KMS-11 (cell line): Measurements from ENCODE around the gene RALGPS1.

ENCODE experiments used
- H2AFZ ChIP-seq: fragments of 200-600 bp; sonication (generic); 2 replicates; pipeline ENCODE4 v1.6.1; 2016; ENCODE audit warnings: antibody characterized with exemption, mixed run types, low read depth
- H3K27ac ChIP-seq: fragments of 200-600 bp; sonication (generic); 2 replicates; pipeline ENCODE4 v1.6.1; 2016; ENCODE audit warnings: mild to moderate bottlenecking, mixed run types
- H3K27me3 ChIP-seq: fragments of 200-600 bp; sonication (generic); 2 replicates; pipeline ENCODE4 v1.6.1; 2017; ENCODE audit warnings: mild to moderate bottlenecking, low read depth, mixed run types, moderate library complexity; ENCODE audit not compliant: insufficient read depth
- H3K36me3 ChIP-seq: fragments of 200-600 bp; sonication (generic); 2 replicates; pipeline ENCODE4 v1.6.1; 2017; ENCODE audit warnings: mild to moderate bottlenecking, mixed run types; ENCODE audit not compliant: insufficient read depth
- H3K4me1 ChIP-seq: fragments of 200-600 bp; sonication (generic); 2 replicates; pipeline ENCODE4 v1.6.1; 2016; ENCODE audit warnings: mild to moderate bottlenecking, low read depth, mixed run types; ENCODE audit not compliant: poor library complexity, severe bottlenecking
- H3K4me2 ChIP-seq: fragments of 200-600 bp; sonication (generic); 2 replicates; pipeline ENCODE4 v1.7.0; 2016; ENCODE audit warnings: mild to moderate bottlenecking, mixed run types
- H3K4me3 ChIP-seq: fragments of 200-600 bp; sonication (generic); IDR thresholded peaks from 2 replicates; pipeline ENCODE4 v1.6.1; 2017; ENCODE audit warnings: low read depth, low read length, mixed read lengths; ENCODE audit not compliant: insufficient read depth
- H3K79me2 ChIP-seq: fragments of 200-600 bp; sonication (generic); 2 replicates; pipeline ENCODE4 v1.6.1; 2016; ENCODE audit warnings: low read depth, mixed run types; ENCODE audit not compliant: insufficient read depth
- H3K9ac ChIP-seq: fragments of 200-600 bp; sonication (generic); 2 replicates; pipeline ENCODE4 v1.6.1; 2016; ENCODE audit warnings: mild to moderate bottlenecking, mixed run types
- H4K20me1 ChIP-seq: fragments of 200-600 bp; sonication (generic); 2 replicates; pipeline ENCODE4 v1.6.1; 2016; ENCODE audit warnings: mild to moderate bottlenecking, mixed run types; ENCODE audit not compliant: insufficient read depth
- TF ChIP-seq, protein P1 (sequence below): fragments of 200-600 bp; sonication (generic); conservative IDR thresholded peaks from 2 replicates; pipeline ENCODE4 v1.6.1; 2017; ENCODE audit warnings: low read depth, mild to moderate bottlenecking, antibody characterized with exemption, low read length, moderate library complexity, mixed read lengths

RALGPS1 gene

DNA sequence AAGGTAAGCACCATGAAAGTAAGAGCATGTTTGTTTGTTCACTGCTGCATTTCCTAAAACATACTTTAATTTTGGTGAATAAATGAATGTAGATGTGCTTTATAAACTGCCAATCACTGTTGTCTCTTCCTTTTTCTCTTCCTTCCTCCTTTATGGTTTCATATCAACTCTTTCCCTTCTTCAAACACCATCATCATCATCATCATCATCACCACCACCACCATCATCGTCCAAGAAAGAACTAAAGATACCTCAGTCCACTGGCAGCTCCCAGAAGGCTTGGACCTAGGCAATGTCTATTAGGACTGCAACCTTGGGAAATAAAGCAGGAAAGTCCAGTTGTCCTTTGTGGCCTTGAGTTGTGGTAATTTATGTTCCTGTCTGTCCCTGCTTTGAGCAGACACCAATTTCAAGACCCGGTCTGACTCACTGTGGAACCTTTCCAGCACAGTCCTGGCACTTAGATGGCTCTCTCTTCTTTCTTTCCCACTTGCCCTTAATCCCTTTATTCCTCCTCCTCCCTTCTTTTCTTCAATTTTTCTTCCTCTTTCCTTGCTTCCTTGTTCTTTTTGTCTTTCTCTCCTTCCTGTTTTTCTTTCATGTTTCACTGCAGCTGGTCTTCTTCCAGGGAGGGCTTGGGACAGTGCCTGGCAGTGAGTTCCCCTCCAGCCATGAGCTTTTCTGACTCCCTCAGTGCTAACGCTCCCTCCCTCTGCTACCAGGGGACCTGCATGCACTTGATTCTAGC, 108.5 kb downstream of the RALGPS1 start:
- TF ChIP-seq, protein P1, sequence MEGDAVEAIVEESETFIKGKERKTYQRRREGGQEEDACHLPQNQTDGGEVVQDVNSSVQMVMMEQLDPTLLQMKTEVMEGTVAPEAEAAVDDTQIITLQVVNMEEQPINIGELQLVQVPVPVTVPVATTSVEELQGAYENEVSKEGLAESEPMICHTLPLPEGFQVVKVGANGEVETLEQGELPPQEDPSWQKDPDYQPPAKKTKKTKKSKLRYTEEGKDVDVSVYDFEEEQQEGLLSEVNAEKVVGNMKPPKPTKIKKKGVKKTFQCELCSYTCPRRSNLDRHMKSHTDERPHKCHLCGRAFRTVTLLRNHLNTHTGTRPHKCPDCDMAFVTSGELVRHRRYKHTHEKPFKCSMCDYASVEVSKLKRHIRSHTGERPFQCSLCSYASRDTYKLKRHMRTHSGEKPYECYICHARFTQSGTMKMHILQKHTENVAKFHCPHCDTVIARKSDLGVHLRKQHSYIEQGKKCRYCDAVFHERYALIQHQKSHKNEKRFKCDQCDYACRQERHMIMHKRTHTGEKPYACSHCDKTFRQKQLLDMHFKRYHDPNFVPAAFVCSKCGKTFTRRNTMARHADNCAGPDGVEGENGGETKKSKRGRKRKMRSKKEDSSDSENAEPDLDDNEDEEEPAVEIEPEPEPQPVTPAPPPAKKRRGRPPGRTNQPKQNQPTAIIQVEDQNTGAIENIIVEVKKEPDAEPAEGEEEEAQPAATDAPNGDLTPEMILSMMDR: no peak
- H3K4me1 ChIP-seq: peaks cover 70% of the 10 kb centered on the region
- peak overlapping the region; percentile 73 for H3K4me2 ChIP-seq
- no peak overlapping the region; the same call in 1 of the 2 replicates for H3K9ac ChIP-seq
- H4K20me1 ChIP-seq: no peaks in the 10 kb centered on the region
- H3K4me3 ChIP-seq: no peak overlapping the region
- H3K27ac ChIP-seq: peak overlapping the region; percentile 89
- no peak overlapping the region for H2AFZ ChIP-seq
- no peaks in the 10 kb centered on the region for H3K79me2 ChIP-seq
- H3K27me3 ChIP-seq: no peaks in the 10 kb centered on the region
- H3K36me3 ChIP-seq: no peaks in the 10 kb centered on the region

DNA sequence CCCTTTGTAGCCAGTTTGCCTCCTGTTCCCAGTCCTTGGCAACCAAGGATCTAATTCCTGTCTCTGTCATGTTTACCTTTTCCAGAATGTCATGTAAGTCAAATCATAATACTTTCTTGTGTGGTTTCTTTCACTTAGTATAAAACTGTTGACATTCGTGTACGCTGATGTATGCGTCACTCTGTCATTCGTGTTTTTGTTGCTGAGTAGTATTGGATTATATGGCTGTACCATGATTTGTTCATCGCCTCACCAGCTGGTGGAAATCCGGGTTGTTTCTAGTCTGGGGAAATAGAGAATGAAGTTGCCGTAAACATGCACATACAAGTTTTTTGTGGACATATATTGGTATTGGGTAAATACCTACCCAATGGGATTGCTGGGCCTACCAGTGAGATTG, 110.5 kb downstream of the RALGPS1 start:
- peaks cover 50% of the 10 kb centered on the region for H3K4me1 ChIP-seq
- H3K9ac ChIP-seq: no peak overlapping the region
- no peaks in the 10 kb centered on the region for H4K20me1 ChIP-seq
- H2AFZ ChIP-seq: no peak overlapping the region
- H3K27me3 ChIP-seq: no peaks in the 10 kb centered on the region
- no peak overlapping the region for H3K4me3 ChIP-seq
- TF ChIP-seq, protein P1: no peak
- H3K79me2 ChIP-seq: no peaks in the 10 kb centered on the region
- no peaks in the 10 kb centered on the region for H3K36me3 ChIP-seq
- H3K4me2 ChIP-seq: no peak overlapping the region
- H3K27ac ChIP-seq: no peak overlapping the region

DNA sequence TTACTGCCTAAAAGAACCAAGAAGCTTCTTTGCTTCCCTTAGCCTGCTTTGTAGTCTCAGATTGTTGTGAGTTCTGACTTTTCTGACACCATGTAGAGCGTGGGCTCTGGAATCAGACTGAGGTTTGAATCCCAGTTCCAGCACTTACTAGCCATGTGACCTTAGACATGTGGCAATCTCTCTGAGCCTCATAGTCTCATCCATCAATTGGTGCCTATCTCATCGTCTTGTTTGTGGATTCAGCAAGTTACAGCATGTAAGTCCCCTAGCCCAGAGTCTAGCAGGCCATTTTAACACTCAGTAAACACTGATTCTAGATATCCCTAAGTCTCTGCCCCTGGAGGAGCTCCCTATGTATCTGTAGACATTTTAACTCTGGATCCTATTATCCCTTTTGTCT, 113.1 kb downstream of the RALGPS1 start:
- Histone ChIP-seq H3K4me3 (no peak overlapping the region), H3K4me1 (peaks cover 24% of the 10 kb centered on the region), H3K9ac (no peak overlapping the region), H3K27ac (no peak overlapping the region), H4K20me1 (no peaks in the 10 kb centered on the region), H3K4me2 (no peak overlapping the region), H3K27me3 (no peaks in the 10 kb centered on the region), H3K79me2 (no peaks in the 10 kb centered on the region), H2AFZ (no peak overlapping the region), H3K36me3 (no peaks in the 10 kb centered on the region)
- TF ChIP-seq, protein P1: no peak

DNA sequence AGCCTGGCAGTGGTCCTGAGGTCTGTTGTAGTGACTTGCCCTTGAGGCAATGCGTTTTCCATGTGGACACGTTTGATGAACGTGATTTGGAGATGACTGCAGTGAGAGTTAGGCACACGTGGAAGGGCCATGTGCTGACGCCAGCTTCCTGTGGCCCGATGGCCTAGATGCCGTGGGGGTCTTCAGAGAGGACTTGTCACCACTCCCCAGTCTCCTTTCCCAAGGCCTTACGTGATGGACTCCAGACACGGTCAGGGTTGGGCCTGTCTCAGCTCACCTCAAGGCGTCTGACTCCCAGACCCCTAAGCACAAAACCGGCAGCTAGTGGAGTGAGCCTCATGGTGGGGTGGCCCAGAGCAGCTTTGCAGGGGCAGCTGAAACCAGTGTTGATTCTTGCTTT, 115.0 kb downstream of the RALGPS1 start:
- no peaks in the 10 kb centered on the region for H4K20me1 ChIP-seq
- no peaks in the 10 kb centered on the region for H3K79me2 ChIP-seq
- no peak overlapping the region for H3K9ac ChIP-seq
- H3K4me2 ChIP-seq: no peak overlapping the region
- H3K4me1 ChIP-seq: peaks cover 5% of the 10 kb centered on the region
- no peaks in the 10 kb centered on the region for H3K36me3 ChIP-seq
- H3K27ac ChIP-seq: no peak overlapping the region
- H2AFZ ChIP-seq: no peak overlapping the region
- H3K4me3 ChIP-seq: no peak overlapping the region
- TF ChIP-seq, protein P1: no peak
- H3K27me3 ChIP-seq: no peaks in the 10 kb centered on the region
